Dermis microvascular lymphatic vessel endothelial cell (primary cell): Measurements from ENCODE around the gene AP2A2. TPM values are rescaled to one million over a fixed set of nuclear protein-coding genes. Genes with fewer than 3 reads are reported as not detected.

ENCODE experiments used
- DNase-seq, 2 donors: peaks; one replicate each; pipeline versions ENCODE4 v3.0.0 to v3.0.0-alpha.2; 2010; ENCODE audit warnings: low read depth in 2 of 2
- total RNA-seq: library from RNA; depleted of rRNA; stranded (reverse); fragments of >200 nt; gene quantifications from 2 replicates; pipeline ENCODE4 v1.2.1, GENCODE V29; 2014

Gene AP2A2
- total RNA-seq, 1 donor from 2014 or later = 25.9 TPM

- DNase-seq = no peak
Measured at GRCh38 chr11:1041471-1041870, 115.8 kb downstream of the AP2A2 start.

GRCh38 chr11:1041936-1042608 is 116.4 kb downstream of the AP2A2 start:
- no peak for DNase-seq

- DNase-seq = no peak
Measured at GRCh38 chr11:1042626-1043562, 117.2 kb downstream of the AP2A2 start.

GRCh38 chr11:1043563-1044096 is 118.0 kb downstream of the AP2A2 start:
- DNase-seq = no peak

GRCh38 chr11:1044160-1044559 is 118.5 kb downstream of the AP2A2 start:
- no peak for DNase-seq

GRCh38 chr11:1047595-1048156 is 122.0 kb downstream of the AP2A2 start:
- DNase-seq = no peak

GRCh38 chr11:1048375-1049070 is 122.9 kb downstream of the AP2A2 start:
- DNase-seq = no peak

GRCh38 chr11:1049071-1049405 is 123.4 kb downstream of the AP2A2 start:
- DNase-seq = no peak

GRCh38 chr11:1049431-1049891 is 123.8 kb downstream of the AP2A2 start:
- no peak for DNase-seq

- no peak for DNase-seq
Measured at GRCh38 chr11:1049911-1050580, 124.4 kb downstream of the AP2A2 start.

GRCh38 chr11:1050581-1051355 is 125.1 kb downstream of the AP2A2 start:
- peak in 1 of 2 donors; percentile 62 for DNase-seq

- no peak for DNase-seq
Measured at GRCh38 chr11:1051356-1052132, 125.9 kb downstream of the AP2A2 start.

GRCh38 chr11:1052133-1053011 is 126.7 kb downstream of the AP2A2 start:
- DNase-seq = no peak

- DNase-seq = no peak
Measured at GRCh38 chr11:1053121-1053901, 127.6 kb downstream of the AP2A2 start.

GRCh38 chr11:1054143-1055108 is 128.8 kb downstream of the AP2A2 start:
- no peak for DNase-seq

GRCh38 chr11:1055109-1055703 is 129.5 kb downstream of the AP2A2 start:
- no peak for DNase-seq
